Ovary (tissue), 9 donors: ENCODE results near the gene ZMIZ1. TPM values are rescaled to one million over a fixed set of nuclear protein-coding genes. Genes with fewer than 3 reads are reported as not detected.

ENCODE experiments used
- DNase-seq, 5 donors: peaks; one replicate each; pipeline ENCODE4 v3.0.0-alpha.2; 2019 to 2020
- H3K27ac ChIP-seq, 2 donors: fragments of 200-600 bp; one replicate each; pipeline versions ENCODE4 v1.5.1 to v1.8.0; 2019 to 2022
- H3K27me3 ChIP-seq: fragments of 200-600 bp; one replicate; pipeline ENCODE4 v1.8.0; 2022
- H3K36me3 ChIP-seq: fragments of 200-600 bp; sonication (generic); one replicate; pipeline ENCODE4 v1.5.1; 2019
- H3K4me1 ChIP-seq: one replicate; pipeline ENCODE4 v1.8.1; 2013; ENCODE audit warnings: mild to moderate bottlenecking, moderate library complexity; ENCODE audit not compliant: insufficient read depth
- H3K4me3 ChIP-seq: fragments of 200-600 bp; sonication (generic); one replicate; pipeline ENCODE4 v1.5.1; 2017
- H3K9me3 ChIP-seq, 2 donors: fragments of 200-600 bp in 1 of 2; sonication (generic) in 1 of 2; one replicate each; pipeline versions ENCODE4 v1.5.1 to v1.8.1; 2013 to 2019; ENCODE audit warnings: mild to moderate bottlenecking in 1 of 2, moderate library complexity in 1 of 2
- EP300 ChIP-seq: sonication (generic); formaldehyde crosslinking; IDR thresholded peaks from one replicate; pipeline ENCODE4 v1.6.1; 2017; ENCODE audit warnings: antibody characterized with exemption
- POLR2A ChIP-seq: fragments of 450-650 bp; IDR thresholded peaks from one replicate; pipeline ENCODE4 v1.6.1; 2017; ENCODE audit warnings: antibody characterized with exemption, mild to moderate bottlenecking, moderate library complexity
- WGBS, 3 donors: extraction: QIAGEN DNeasy Blood & Tissue Kit in 1 of 3; methylation state at CpG; one replicate each; pipeline versions ENCODE4 v1.1.5 to v1.1.7; 2013 to 2017; 5-methylcytosine and 5-hydroxymethylcytosine counted together
- intact Hi-C, 4 donors: fragments of 100-400 bp; cut with DNase I; formaldehyde crosslinking; loops; one replicate each; pipeline versions ENCODE4 v1.11.0 to v1.15.1; 2022 to 2023
- polyA plus RNA-seq, 2 donors: library from polyadenylated mRNA; stranded (reverse); fragments of 200-250 nt in 1 of 2; fragments of 350-450 nt in 1 of 2; fragmentation: Illumina TruSeq in 1 of 2; extraction: RNeasy Lipid Tissue Mini Kit (QIAGEN cat#74804) in 1 of 2; gene quantifications; one replicate each; pipeline ENCODE4 v1.2.3, GENCODE V29; 2013 to 2014
- total RNA-seq, 7 donors: library from RNA; depleted of rRNA in 2 of 7; stranded (reverse); fragments of >200 nt in 2 of 7; fragmentation: NEBNext Ultra II Directional in 3 of 7; extraction: Animal tissue kit (Norgen Biotek cat#: 25700) in 3 of 7; gene quantifications; one replicate each; pipeline versions ENCODE4 v1.1.0 to v1.2.4, GENCODE V29; 2016 to 2023
- TF ChIP-seq, protein P1 (sequence below), 3 donors: fragments of 450-650 bp in 2 of 3; fragments of 200-600 bp in 1 of 3; IDR thresholded peaks; one replicate each; pipeline versions ENCODE4 v1.5.1 to v1.8.0; 2016 to 2022; ENCODE audit warnings: antibody characterized with exemption in 3 of 3, mild to moderate bottlenecking in 1 of 3
- donor health status: DM: no; HTN: no; CAD: no; lungs with moderate emphysema.
- donor health status: DM: no; HTN: no; CAD: no.
- donor health status: Bipolar disorder and iron deficiency.
- donor health status: DM: yes; HTN: yes; CAD: no.
- donor health status: DM: no; HTN: no; CAD: no.
- donor health status: DM: yes; HTN: yes; CAD: no.

The ZMIZ1 gene
- total and polyA plus RNA-seq, 9 donors, result 30.3 to 117 (median 69.1) TPM

DNA sequence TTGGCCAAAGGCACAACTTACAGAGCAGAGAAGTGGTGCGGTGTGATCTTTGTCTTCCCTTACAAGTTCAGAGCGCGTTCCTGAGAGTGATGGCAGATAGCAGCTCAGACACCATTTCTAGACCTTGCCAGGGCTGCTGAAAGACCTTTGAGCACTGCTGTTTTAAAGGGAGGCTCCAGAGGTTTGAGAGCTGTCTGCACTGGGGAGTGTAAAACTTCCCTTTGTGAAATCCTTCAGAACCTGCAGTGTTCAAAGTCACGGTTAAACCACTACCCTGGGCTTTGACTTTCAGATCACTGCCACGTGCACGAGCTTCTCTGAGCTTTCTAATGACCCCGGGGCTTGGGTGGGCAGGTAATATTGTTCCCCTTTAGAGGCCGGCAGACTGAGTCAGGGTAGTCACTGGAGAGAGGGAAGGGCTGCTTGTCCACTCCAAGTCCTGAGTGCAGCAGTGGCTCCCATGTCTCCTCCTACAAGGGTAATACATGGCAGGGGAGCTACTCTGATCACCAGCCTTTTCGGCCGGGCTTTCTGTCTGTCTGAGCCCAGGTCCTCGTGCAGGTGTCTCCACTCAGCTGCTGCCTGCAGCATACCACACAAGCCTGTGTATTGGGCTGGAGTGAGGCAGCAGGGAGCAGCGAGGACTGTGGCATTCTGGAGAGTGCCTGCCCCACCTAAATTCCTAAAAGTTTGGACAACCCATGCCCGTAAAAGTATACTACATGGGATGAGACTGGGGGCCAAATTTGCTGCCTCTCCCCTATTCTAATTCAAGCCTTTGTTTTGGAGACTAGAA lies 63.3 kb downstream of the ZMIZ1 start:
- intact Hi-C loops, result no loop called here
- peak overlapping the region in 1 of 2 donors; percentile 67 for H3K27ac ChIP-seq
- H3K4me3 ChIP-seq, result no peak overlapping the region
- H3K9me3 ChIP-seq, result no peaks in the 10 kb centered on the region
- TF ChIP-seq, protein P1, sequence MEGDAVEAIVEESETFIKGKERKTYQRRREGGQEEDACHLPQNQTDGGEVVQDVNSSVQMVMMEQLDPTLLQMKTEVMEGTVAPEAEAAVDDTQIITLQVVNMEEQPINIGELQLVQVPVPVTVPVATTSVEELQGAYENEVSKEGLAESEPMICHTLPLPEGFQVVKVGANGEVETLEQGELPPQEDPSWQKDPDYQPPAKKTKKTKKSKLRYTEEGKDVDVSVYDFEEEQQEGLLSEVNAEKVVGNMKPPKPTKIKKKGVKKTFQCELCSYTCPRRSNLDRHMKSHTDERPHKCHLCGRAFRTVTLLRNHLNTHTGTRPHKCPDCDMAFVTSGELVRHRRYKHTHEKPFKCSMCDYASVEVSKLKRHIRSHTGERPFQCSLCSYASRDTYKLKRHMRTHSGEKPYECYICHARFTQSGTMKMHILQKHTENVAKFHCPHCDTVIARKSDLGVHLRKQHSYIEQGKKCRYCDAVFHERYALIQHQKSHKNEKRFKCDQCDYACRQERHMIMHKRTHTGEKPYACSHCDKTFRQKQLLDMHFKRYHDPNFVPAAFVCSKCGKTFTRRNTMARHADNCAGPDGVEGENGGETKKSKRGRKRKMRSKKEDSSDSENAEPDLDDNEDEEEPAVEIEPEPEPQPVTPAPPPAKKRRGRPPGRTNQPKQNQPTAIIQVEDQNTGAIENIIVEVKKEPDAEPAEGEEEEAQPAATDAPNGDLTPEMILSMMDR (IDR thresholded peaks at IDR 0.05), result no peak
- TF ChIP-seq EP300 (no peak), POLR2A (no peak)
- no peak for DNase-seq
- H3K36me3 ChIP-seq, result no peaks in the 10 kb centered on the region
- H3K4me1 ChIP-seq, result peaks cover 61% of the 10 kb centered on the region
- WGBS, 3 donors, result 44 to 50% (median 46%) methylated on average over 13 of the region's 13 CpGs
- no peaks in the 10 kb centered on the region for H3K27me3 ChIP-seq

DNA sequence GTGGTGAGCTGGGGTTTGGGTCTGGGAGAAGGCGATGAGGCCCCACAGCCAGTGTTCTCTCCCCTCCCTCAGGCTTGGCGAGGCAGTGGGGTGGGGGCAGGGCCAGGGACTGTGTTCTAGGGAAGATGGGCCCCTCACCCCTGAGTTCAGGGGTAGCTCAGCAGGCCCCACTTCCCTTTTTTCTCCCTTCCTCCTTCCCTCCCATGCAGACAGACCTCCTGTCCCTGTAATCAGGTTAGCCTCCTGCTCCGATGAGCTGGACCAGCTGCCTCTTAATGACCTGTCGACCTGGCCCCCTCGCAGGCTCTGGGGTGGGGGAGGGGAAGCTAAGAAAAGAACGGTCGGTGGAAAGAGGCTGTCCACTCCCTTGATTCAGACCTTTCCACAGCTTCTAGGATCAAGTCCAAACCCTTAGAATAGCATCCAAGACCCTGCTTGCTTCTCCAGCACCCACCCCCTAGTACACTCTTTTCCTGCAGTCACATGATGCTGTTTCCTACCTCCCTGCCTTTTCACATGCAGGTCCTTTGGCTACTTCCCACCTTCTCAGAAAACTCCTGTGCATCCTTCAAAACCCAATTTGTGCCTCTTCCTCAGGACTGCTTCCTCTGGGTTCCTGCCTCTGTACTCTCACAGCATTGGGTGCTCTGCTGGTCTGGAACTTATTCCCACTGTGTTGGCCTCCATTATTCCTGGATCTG lies 64.1 kb downstream of the ZMIZ1 start:
- Histone ChIP-seq H3K9me3 (no peaks in the 10 kb centered on the region), H3K27me3 (no peaks in the 10 kb centered on the region), H3K27ac (peak overlapping the region; percentile 67 to 77), H3K36me3 (no peaks in the 10 kb centered on the region), H3K4me1 (peaks cover 67% of the 10 kb centered on the region), H3K4me3 (no peak overlapping the region)
- peak; percentile 58 to 85 (median 73) for DNase-seq
- 2 to 17% (median 9%) methylated on average over 7 of the region's 7 CpGs for WGBS, 3 donors
- intact Hi-C loops, result no loop called here
- TF ChIP-seq, protein P1 (IDR thresholded peaks at IDR 0.05), result no peak
- TF ChIP-seq EP300, result no peak
- no peak for TF ChIP-seq POLR2A

- 11 to 33% (median 14%) methylated on average over 2 of the region's 2 CpGs for WGBS, 3 donors
- TF ChIP-seq POLR2A, result no peak
- TF ChIP-seq, protein P1 (IDR thresholded peaks at IDR 0.05), result no peak
- no peak for TF ChIP-seq EP300
- Histone ChIP-seq H3K36me3 (no peaks in the 10 kb centered on the region), H3K27ac (peak overlapping the region in 1 of 2 donors; percentile 67), H3K9me3 (no peaks in the 10 kb centered on the region), H3K4me1 (peaks cover 68% of the 10 kb centered on the region), H3K27me3 (no peaks in the 10 kb centered on the region), H3K4me3 (no peak overlapping the region)
- intact Hi-C loops, result no loop called here
- no peak for DNase-seq
Observed at GRCh38 chr10:79133416-79133815, 64.7 kb downstream of the ZMIZ1 start.

- H3K9me3 ChIP-seq, result no peaks in the 10 kb centered on the region
- no peaks in the 10 kb centered on the region for H3K27me3 ChIP-seq
- no peak for DNase-seq
- H3K4me1 ChIP-seq, result peaks cover 60% of the 10 kb centered on the region
- H3K36me3 ChIP-seq, result no peaks in the 10 kb centered on the region
- intact Hi-C loops, result no loop called here
- no peak for TF ChIP-seq EP300
- TF ChIP-seq, protein P1 (IDR thresholded peaks at IDR 0.05), result no peak
- no peak for TF ChIP-seq POLR2A
- 58 to 73% (median 59%) methylated on average over 9 of the region's 9 CpGs for WGBS, 3 donors
- H3K4me3 ChIP-seq, result no peak overlapping the region
- H3K27ac ChIP-seq, result peak overlapping the region; percentile 65 to 83
Observed at GRCh38 chr10:79135790-79136189, 67.0 kb downstream of the ZMIZ1 start.
